ENCODE data around the gene PSPH.
"Not testable (repeated sequence)": the region's sequence is repeated elsewhere in the genome, so short reads cannot be mapped to it uniquely, and the experiment has no call there.

Gene PSPH

GRCh38 chr7:56051339-56052191 lies at the start of gene PSPH, which contains the start of gene CCT6A:
PSPH (minus strand) TSS chr7:56051444; CDS start chr7:56021212, 30,232 bp downstream.
CCT6A (plus strand) TSS chr7:56051765; CDS start chr7:56051849, 84 bp downstream.
- peaks cover 22 to 25% of the 10 kb centered on the region in 2 donors for H3K36me3 ChIP-seq (ENCODE audit: control insufficient read depth in 2 of 2, insufficient read depth in 2 of 2, low read length in 2 of 2)
- no peaks in the 10 kb centered on the region for H3K9me3 ChIP-seq (ENCODE audit: control insufficient read depth in 2 of 2, low read length in 2 of 2)
- peak within 1 kb of the TSS; percentile 94 to 95 for H3K27ac ChIP-seq (ENCODE audit: low read depth in 2 of 2, low read length in 2 of 2)
- H3K4me1 ChIP-seq (ENCODE audit: control insufficient read depth in 2 of 2, insufficient read depth in 2 of 2, low read length in 2 of 2): peaks cover 12 to 13% of the 10 kb centered on the region in 2 donors
- peak within 1 kb of the TSS; percentile 97 to 98 for H3K4me3 ChIP-seq (ENCODE audit: low read length in 2 of 2)
- H3K9ac ChIP-seq (ENCODE audit: low read depth in 1 of 2, low read length in 2 of 2): peak within 1 kb of the TSS; percentile 95 to 99
- H3K27me3 ChIP-seq (ENCODE audit: control insufficient read depth in 2 of 2, insufficient read depth in 2 of 2, low read length in 2 of 2): no peaks in the 10 kb centered on the region

GRCh38 chr7:56099653-56100052 lies 48.4 kb upstream of the PSPH start:
- H3K9ac ChIP-seq (ENCODE audit: low read depth in 1 of 2, low read length in 2 of 2): no peak overlapping the region
- H3K4me3 ChIP-seq (ENCODE audit: low read length in 2 of 2): no peak overlapping the region
- H3K36me3 ChIP-seq (ENCODE audit: control insufficient read depth in 2 of 2, insufficient read depth in 2 of 2, low read length in 2 of 2): peaks cover 34 to 43% of the 10 kb centered on the region in 2 donors

DNA sequence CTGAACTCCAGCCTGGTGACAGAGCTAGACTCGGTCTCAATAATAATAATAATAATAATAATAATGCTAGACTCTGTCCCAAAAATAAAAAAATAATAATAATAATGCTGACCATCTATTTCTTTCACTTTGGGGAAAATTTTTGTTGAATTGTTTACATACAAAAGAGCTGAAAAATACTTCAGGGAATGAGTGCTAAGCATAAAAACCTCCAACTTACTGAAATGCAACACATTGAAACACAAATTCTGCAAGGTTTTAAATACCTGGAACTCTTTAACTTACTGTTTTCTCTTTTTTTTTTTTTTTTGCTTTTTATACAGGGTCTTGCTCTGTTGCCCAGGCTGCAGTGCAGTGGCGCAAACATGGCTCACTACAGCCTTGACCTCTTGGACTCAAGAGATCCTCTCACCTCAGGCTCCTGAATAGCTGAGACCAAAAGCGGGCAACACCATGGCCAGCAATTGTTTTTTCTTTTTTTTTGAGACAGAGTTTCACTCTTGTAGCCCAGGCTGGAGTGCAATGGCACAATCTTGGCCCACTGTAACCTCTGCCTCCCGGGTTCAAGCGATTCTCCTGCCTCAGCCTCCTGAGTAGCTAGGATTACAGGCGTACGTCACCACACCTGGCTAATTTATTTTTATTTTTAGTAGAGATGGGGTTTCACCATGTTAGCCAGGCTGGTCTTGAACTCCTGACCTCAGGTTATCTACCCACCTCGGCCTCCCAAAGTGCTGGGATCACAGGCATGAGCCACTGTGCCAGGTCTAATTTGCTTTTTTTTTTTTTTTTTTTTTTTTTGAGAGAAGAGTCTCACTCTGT lies 47.2 kb upstream of the PSPH start:
- H3K36me3 ChIP-seq (ENCODE audit: control insufficient read depth in 2 of 2, insufficient read depth in 2 of 2, low read length in 2 of 2): peaks cover 27 to 36% of the 10 kb centered on the region in 2 donors
- not testable (repeated sequence) for H3K27me3 ChIP-seq (ENCODE audit: control insufficient read depth in 2 of 2, insufficient read depth in 2 of 2, low read length in 2 of 2); H3K9me3 ChIP-seq (ENCODE audit: control insufficient read depth in 2 of 2, low read length in 2 of 2); H3K4me3 ChIP-seq (ENCODE audit: low read length in 2 of 2); H3K9ac ChIP-seq (ENCODE audit: low read depth in 1 of 2, low read length in 2 of 2); H3K4me1 ChIP-seq (ENCODE audit: control insufficient read depth in 2 of 2, insufficient read depth in 2 of 2, low read length in 2 of 2); H3K27ac ChIP-seq (ENCODE audit: low read depth in 2 of 2, low read length in 2 of 2)

More at GRCh38 chr7:56099653-56100052, 48.4 kb upstream of the PSPH start:
- Histone ChIP-seq H3K27ac (ENCODE audit: low read depth in 2 of 2, low read length in 2 of 2) (no peak overlapping the region), H3K27me3 (ENCODE audit: control insufficient read depth in 2 of 2, insufficient read depth in 2 of 2, low read length in 2 of 2) (no peaks in the 10 kb centered on the region), H3K9me3 (ENCODE audit: control insufficient read depth in 2 of 2, low read length in 2 of 2) (no peaks in the 10 kb centered on the region), H3K4me1 (ENCODE audit: control insufficient read depth in 2 of 2, insufficient read depth in 2 of 2, low read length in 2 of 2) (no peaks in the 10 kb centered on the region)

- no peaks in the 10 kb centered on the region for H3K4me1 ChIP-seq (ENCODE audit: control insufficient read depth in 2 of 2, insufficient read depth in 2 of 2, low read length in 2 of 2)
- H3K9ac ChIP-seq (ENCODE audit: low read depth in 1 of 2, low read length in 2 of 2): no peak overlapping the region
- H3K36me3 ChIP-seq (ENCODE audit: control insufficient read depth in 2 of 2, insufficient read depth in 2 of 2, low read length in 2 of 2): peaks cover 24 to 29% of the 10 kb centered on the region in 2 donors
- H3K27ac ChIP-seq (ENCODE audit: low read depth in 2 of 2, low read length in 2 of 2): no peak overlapping the region
- H3K9me3 ChIP-seq (ENCODE audit: control insufficient read depth in 2 of 2, low read length in 2 of 2): no peaks in the 10 kb centered on the region
- no peaks in the 10 kb centered on the region for H3K27me3 ChIP-seq (ENCODE audit: control insufficient read depth in 2 of 2, insufficient read depth in 2 of 2, low read length in 2 of 2)
- no peak overlapping the region for H3K4me3 ChIP-seq (ENCODE audit: low read length in 2 of 2)
These were observed 46.5 kb upstream of the PSPH start for GRCh38 chr7:56097700-56098099.

DNA sequence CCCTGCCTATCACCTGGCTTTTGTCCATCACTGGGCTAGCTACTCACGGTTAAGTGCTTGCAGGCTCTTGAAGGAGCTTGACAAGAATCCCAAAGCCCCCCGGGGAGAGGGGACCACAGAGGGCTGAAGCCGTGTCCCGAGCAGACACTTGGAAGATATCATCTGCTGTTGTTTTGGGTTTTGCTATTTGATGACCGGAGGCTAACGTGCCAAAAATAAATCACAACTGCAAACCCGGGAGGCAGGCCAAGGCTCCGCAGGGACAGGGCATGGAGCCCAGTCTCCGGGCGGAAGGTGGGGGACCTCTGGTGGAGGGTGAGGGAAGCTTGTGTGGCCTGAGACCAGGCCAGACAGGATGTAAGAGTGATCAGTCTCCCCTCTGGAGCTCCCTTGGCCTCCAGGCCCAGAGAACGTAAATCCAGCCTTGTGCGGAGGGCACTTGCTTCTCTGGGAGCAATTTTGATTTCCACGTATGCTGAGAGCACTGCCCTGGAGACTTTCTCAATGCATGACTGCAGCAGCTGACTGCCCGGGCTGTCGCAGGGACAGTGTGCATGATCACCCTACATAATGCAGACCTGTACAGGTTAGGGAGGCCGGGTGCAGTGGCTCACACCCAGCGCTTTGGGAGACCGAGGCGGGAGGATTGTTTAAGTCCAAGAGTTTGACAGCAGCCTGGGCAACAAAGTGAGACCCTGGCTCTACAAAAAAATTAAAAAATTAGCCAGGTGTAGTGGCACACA lies 41.7 kb upstream of the PSPH start, which contains the start of gene PHKG1:
PHKG1 (minus strand) TSS at position 164 of the 743 bp plus-strand sequence. CDS start 4,011 bp downstream, outside the sequence.
- Histone ChIP-seq H3K9ac (ENCODE audit: low read depth in 1 of 2, low read length in 2 of 2) (no peak within 1 kb of the TSS), H3K27ac (ENCODE audit: low read depth in 2 of 2, low read length in 2 of 2) (peak within 1 kb of the TSS in 1 of 2 donors; percentile 16), H3K4me3 (ENCODE audit: low read length in 2 of 2) (no peak within 1 kb of the TSS)

GRCh38 chr7:56092388-56092787 lies 41.1 kb upstream of the PSPH start:
- not testable (repeated sequence) for H3K9me3 ChIP-seq (ENCODE audit: control insufficient read depth in 2 of 2, low read length in 2 of 2); H3K4me1 ChIP-seq (ENCODE audit: control insufficient read depth in 2 of 2, insufficient read depth in 2 of 2, low read length in 2 of 2); H3K27ac ChIP-seq (ENCODE audit: low read depth in 2 of 2, low read length in 2 of 2); H3K4me3 ChIP-seq (ENCODE audit: low read length in 2 of 2); H3K36me3 ChIP-seq (ENCODE audit: control insufficient read depth in 2 of 2, insufficient read depth in 2 of 2, low read length in 2 of 2); H3K27me3 ChIP-seq (ENCODE audit: control insufficient read depth in 2 of 2, insufficient read depth in 2 of 2, low read length in 2 of 2); H3K9ac ChIP-seq (ENCODE audit: low read depth in 1 of 2, low read length in 2 of 2)

More for the DNA sequence above, 41.7 kb upstream of the PSPH start, which contains the start of gene PHKG1:
- Histone ChIP-seq H3K9me3 (ENCODE audit: control insufficient read depth in 2 of 2, low read length in 2 of 2) (no peaks in the 10 kb centered on the region), H3K4me1 (ENCODE audit: control insufficient read depth in 2 of 2, insufficient read depth in 2 of 2, low read length in 2 of 2) (no peaks in the 10 kb centered on the region), H3K27me3 (ENCODE audit: control insufficient read depth in 2 of 2, insufficient read depth in 2 of 2, low read length in 2 of 2) (no peaks in the 10 kb centered on the region), H3K36me3 (ENCODE audit: control insufficient read depth in 2 of 2, insufficient read depth in 2 of 2, low read length in 2 of 2) (no peaks in the 10 kb centered on the region)

DNA sequence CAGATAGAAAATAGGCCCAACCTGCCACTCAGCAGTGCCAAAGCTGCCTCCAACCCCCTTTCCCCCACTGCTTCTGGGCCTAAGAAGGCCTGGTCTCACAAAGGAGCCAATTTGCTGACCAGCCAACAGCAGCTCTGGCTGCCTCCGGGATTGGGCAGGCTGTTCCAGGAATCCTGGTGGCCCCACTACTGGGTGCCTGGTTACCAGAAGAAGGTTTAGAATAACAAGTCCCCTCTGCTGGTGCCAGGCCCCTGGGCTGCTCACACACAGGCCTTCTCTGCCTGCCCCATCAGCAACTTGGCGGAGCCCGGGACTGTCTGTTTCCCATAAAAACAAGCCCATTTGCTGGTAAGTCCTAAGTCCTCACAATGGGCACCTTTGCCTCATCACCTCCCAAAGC lies 40.3 kb upstream of the PSPH start:
- Histone ChIP-seq H3K9ac (ENCODE audit: low read depth in 1 of 2, low read length in 2 of 2) (no peak overlapping the region), H3K4me3 (ENCODE audit: low read length in 2 of 2) (no peak overlapping the region), H3K27ac (ENCODE audit: low read depth in 2 of 2, low read length in 2 of 2) (peak overlapping the region in 1 of 2 donors; percentile 16), H3K9me3 (ENCODE audit: control insufficient read depth in 2 of 2, low read length in 2 of 2) (no peaks in the 10 kb centered on the region), H3K27me3 (ENCODE audit: control insufficient read depth in 2 of 2, insufficient read depth in 2 of 2, low read length in 2 of 2) (no peaks in the 10 kb centered on the region), H3K36me3 (ENCODE audit: control insufficient read depth in 2 of 2, insufficient read depth in 2 of 2, low read length in 2 of 2) (peaks cover 0 to 5% of the 10 kb centered on the region in 2 donors), H3K4me1 (ENCODE audit: control insufficient read depth in 2 of 2, insufficient read depth in 2 of 2, low read length in 2 of 2) (no peaks in the 10 kb centered on the region)

DNA sequence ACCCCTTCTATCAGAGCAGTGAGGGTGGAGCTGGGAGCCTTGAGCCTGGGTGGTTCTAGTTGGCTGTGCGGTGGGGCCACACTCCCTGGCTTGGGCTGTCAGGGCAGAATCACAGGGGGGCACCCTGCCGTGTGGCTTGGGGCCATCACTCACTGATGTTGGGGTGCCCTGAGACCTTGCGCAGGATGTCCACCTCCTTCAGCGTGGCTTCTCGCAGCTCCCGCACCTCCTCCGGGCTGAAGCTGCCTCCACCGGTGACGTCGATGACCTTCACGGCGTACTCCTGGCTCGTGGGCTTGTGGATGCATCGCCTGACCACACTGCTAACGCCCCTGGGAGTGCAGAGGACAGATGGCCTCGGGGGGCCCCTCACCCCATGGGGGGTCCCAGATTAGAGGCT lies 36.2 kb upstream of the PSPH start:
- Histone ChIP-seq H3K4me3 (ENCODE audit: low read length in 2 of 2) (no peak overlapping the region), H3K9ac (ENCODE audit: low read depth in 1 of 2, low read length in 2 of 2) (no peak overlapping the region), H3K27me3 (ENCODE audit: control insufficient read depth in 2 of 2, insufficient read depth in 2 of 2, low read length in 2 of 2) (no peaks in the 10 kb centered on the region), H3K4me1 (ENCODE audit: control insufficient read depth in 2 of 2, insufficient read depth in 2 of 2, low read length in 2 of 2) (no peaks in the 10 kb centered on the region), H3K27ac (ENCODE audit: low read depth in 2 of 2, low read length in 2 of 2) (no peak overlapping the region), H3K9me3 (ENCODE audit: control insufficient read depth in 2 of 2, low read length in 2 of 2) (no peaks in the 10 kb centered on the region), H3K36me3 (ENCODE audit: control insufficient read depth in 2 of 2, insufficient read depth in 2 of 2, low read length in 2 of 2) (peaks cover 0 to 5% of the 10 kb centered on the region in 2 donors)

- Histone ChIP-seq H3K4me3 (ENCODE audit: low read length in 2 of 2) (no peak overlapping the region), H3K27me3 (ENCODE audit: control insufficient read depth in 2 of 2, insufficient read depth in 2 of 2, low read length in 2 of 2) (no peaks in the 10 kb centered on the region), H3K9ac (ENCODE audit: low read depth in 1 of 2, low read length in 2 of 2) (no peak overlapping the region), H3K27ac (ENCODE audit: low read depth in 2 of 2, low read length in 2 of 2) (no peak overlapping the region), H3K4me1 (ENCODE audit: control insufficient read depth in 2 of 2, insufficient read depth in 2 of 2, low read length in 2 of 2) (no peaks in the 10 kb centered on the region), H3K36me3 (ENCODE audit: control insufficient read depth in 2 of 2, insufficient read depth in 2 of 2, low read length in 2 of 2) (peaks cover 0 to 5% of the 10 kb centered on the region in 2 donors), H3K9me3 (ENCODE audit: control insufficient read depth in 2 of 2, low read length in 2 of 2) (no peaks in the 10 kb centered on the region)
These were observed 35.5 kb upstream of the PSPH start for GRCh38 chr7:56086761-56087160.

Measured in mucosa of rectum (tissue), 2 donors.